ENCODE data around the gene CSMD2. TPM values are rescaled to one million over a fixed set of nuclear protein-coding genes. Genes with fewer than 3 reads are reported as not detected.

The CSMD2 gene
- total and polyA plus RNA-seq, 2 of the 8 experiments (the other 6 are each of a cell fraction or from before 2014, with no cell fraction given), result 7.0 to 14.7 TPM

DNA sequence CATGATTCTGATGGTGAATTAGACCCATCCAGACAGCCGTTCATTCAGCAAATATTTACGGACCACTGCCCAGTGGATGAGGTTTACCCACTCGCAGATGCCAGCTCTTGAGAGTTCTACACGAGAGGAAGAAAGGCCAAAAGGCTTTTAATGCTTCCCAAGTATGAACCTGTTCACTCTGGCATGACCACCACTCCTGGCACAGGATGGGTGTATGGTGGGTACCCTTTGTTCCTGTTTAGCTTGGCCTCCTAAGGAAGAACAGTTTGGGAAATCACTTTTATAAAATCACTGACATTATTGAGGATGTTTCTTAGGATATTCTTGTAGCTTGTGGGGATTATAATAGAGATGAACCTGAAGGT lies 233.9 kb downstream of the CSMD2 start (continued):
- no peak for TF ChIP-seq BACH1 (IDR thresholded peaks at IDR 0.05; ENCODE audit: low read length)
- TF ChIP-seq RNF2 (IDR thresholded peaks at IDR 0.05; ENCODE audit: borderline replicate concordance, low read depth, low read length, missing control alignments, poor library complexity, severe bottlenecking), result no peak
- TF ChIP-seq, protein P1, sequence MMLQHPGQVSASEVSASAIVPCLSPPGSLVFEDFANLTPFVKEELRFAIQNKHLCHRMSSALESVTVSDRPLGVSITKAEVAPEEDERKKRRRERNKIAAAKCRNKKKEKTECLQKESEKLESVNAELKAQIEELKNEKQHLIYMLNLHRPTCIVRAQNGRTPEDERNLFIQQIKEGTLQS (IDR thresholded peaks at IDR 0.05; ENCODE audit: insufficient read depth, low read depth, low read length), result no peak
